Adrenal gland (tissue), 5 donors: ENCODE results near the gene KCNMA1.

Experiments
- CTCF ChIP-seq, 6 experiments: fragments of 450-650 bp in 4 of 6; fragments of 200-600 bp in 2 of 6; sonication (generic) in 1 of 6; IDR thresholded peaks; 1 replicate in 5 of 6; 2 replicates in 1 of 6; pipeline versions ENCODE4 v1.5.1 to v1.8.0; 2016 to 2021; ENCODE audit warnings: antibody characterized with exemption in 6 of 6, mild to moderate bottlenecking in 2 of 6, moderate library complexity in 1 of 6
- POLR2A ChIP-seq, 2 donors: fragments of 450-650 bp; IDR thresholded peaks; one replicate each; pipeline ENCODE4 v1.6.1; 2017; ENCODE audit warnings: antibody characterized with exemption in 2 of 2, mild to moderate bottlenecking in 2 of 2, moderate library complexity in 1 of 2
- donor health status: DM: no; HTN: no; CAD: no.

- TF ChIP-seq POLR2A (IDR thresholded peaks at IDR 0.05) (no peak), CTCF (IDR thresholded peaks at IDR 0.05) (no peak)
These were observed 259.8 kb downstream of the KCNMA1 start for GRCh38 chr10:77377678-77378352.
